Measurements from ENCODE around the gene INSYN2B. TPM values are rescaled to one million over a fixed set of nuclear protein-coding genes. Genes with fewer than 3 reads are reported as not detected.

Gene INSYN2B
- total RNA-seq, 3 donors from 2014 or later = 0.16 TPM; not detected in 2

DNA sequence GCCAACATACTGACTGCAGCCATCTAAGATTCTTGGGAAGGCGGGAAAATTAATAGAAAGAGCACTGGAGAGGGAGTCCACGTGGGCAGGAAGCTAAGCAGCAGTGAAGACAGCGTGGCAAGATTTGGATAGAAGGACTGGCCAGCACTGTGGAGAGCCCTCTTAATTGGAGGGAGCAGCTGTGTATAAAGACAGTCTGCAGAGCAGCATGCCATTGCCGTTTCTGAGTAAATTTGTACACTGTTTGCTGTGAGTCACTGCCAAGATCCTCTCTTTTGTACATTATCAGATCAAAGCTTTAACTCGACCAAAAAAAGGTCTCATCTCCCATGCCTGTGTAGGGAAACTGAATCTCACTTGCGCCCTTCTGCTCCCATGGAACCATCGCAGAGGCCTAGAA is 45.3 kb downstream of the INSYN2B start:
- Histone ChIP-seq H3K36me3 (ENCODE audit: low read depth) (no peaks in the 10 kb centered on the region), H3K4me3 (no peak overlapping the region), H3K4me1 (ENCODE audit: low read depth) (no peaks in the 10 kb centered on the region), H3K9me3 (no peaks in the 10 kb centered on the region)
- intact Hi-C loops (cut with DNase I, micrococcal nuclease) = no loop called here
- TF ChIP-seq, protein P1, sequence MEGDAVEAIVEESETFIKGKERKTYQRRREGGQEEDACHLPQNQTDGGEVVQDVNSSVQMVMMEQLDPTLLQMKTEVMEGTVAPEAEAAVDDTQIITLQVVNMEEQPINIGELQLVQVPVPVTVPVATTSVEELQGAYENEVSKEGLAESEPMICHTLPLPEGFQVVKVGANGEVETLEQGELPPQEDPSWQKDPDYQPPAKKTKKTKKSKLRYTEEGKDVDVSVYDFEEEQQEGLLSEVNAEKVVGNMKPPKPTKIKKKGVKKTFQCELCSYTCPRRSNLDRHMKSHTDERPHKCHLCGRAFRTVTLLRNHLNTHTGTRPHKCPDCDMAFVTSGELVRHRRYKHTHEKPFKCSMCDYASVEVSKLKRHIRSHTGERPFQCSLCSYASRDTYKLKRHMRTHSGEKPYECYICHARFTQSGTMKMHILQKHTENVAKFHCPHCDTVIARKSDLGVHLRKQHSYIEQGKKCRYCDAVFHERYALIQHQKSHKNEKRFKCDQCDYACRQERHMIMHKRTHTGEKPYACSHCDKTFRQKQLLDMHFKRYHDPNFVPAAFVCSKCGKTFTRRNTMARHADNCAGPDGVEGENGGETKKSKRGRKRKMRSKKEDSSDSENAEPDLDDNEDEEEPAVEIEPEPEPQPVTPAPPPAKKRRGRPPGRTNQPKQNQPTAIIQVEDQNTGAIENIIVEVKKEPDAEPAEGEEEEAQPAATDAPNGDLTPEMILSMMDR (IDR thresholded peaks at IDR 0.05) = no peak
- DNase-seq (no peak), ATAC-seq (no peak)

DNA sequence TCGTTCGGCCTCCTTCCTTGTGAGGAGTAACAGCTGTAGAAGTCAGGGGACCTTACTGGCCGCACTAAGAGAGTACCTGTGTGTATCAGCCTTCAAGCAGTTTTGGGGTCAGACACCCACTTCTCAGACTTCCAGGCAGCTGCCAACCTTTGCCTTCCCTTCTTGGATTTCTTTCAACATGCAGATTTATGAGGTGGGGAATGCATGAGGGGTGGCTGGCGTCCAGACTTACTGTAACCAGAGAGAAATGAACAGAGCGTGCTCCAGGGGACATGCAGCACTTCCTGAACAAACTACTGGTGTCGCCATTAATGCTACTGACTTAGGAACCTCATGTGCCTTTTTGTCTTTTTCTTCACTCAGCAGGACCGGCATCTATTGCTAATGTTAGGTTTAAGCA is 46.7 kb downstream of the INSYN2B start:
- Histone ChIP-seq H3K4me1 (ENCODE audit: low read depth) (no peaks in the 10 kb centered on the region), H3K9me3 (no peaks in the 10 kb centered on the region), H3K4me3 (no peak overlapping the region), H3K36me3 (ENCODE audit: low read depth) (no peaks in the 10 kb centered on the region)
- DNase-seq = no peak
- ATAC-seq = no peak
- intact Hi-C loops (cut with DNase I, micrococcal nuclease) = no loop called here
- TF ChIP-seq, protein P1 (IDR thresholded peaks at IDR 0.05) = no peak

DNA sequence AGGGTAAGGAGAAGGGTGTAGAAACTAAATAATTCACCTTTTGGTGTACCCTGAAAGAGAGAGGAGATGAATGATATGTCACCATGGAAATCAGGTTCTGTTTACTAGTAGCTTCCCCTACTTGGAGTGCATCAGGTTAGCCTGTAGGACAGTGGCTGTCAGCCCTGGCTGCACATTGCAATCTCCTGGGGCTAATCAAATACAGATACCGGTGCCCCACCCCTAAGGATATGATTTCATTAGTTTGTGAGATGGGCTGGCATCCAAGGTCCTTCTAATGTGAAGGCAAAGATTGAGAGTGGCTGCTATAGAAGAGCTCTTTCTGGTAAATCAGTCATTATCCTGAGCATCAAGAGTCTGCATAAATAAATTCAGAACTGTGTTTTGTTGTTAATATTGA is 47.2 kb downstream of the INSYN2B start:
- H3K4me3 ChIP-seq = no peak overlapping the region
- no peaks in the 10 kb centered on the region for H3K4me1 ChIP-seq (ENCODE audit: low read depth)
- intact Hi-C loops (cut with DNase I, micrococcal nuclease) = no loop called here
- H3K9me3 ChIP-seq = no peaks in the 10 kb centered on the region
- TF ChIP-seq, protein P1 (IDR thresholded peaks at IDR 0.05) = no peak
- no peak for DNase-seq
- no peaks in the 10 kb centered on the region for H3K36me3 ChIP-seq (ENCODE audit: low read depth)
- ATAC-seq = no peak

DNA sequence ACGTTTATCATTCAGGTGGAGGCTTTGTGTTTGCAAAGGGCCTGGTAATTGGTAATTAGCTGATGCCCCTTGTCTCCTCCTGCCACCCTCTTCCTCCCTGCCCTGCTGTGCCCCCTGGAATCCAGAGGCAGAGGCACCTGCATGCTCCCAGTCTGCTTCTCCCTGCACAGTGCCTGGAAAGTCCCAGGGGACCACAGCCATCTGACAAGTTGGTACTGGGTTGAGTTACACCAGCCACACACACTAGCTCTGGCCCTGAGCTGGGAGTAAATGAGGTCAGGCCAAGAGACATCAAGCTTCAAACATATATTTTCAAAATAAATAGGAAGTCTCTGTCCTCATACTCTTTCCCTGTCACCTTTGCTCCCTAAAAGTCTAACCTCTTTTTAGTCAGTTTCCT is 56.3 kb downstream of the INSYN2B start:
- TF ChIP-seq, protein P1 (IDR thresholded peaks at IDR 0.05) = no peak
- no peak overlapping the region for H3K4me3 ChIP-seq
- no peak for ATAC-seq
- no peak for DNase-seq
- no peaks in the 10 kb centered on the region for H3K36me3 ChIP-seq (ENCODE audit: low read depth)
- no peaks in the 10 kb centered on the region for H3K4me1 ChIP-seq (ENCODE audit: low read depth)
- intact Hi-C loops (cut with DNase I, micrococcal nuclease) = no loop called here
- no peaks in the 10 kb centered on the region for H3K9me3 ChIP-seq

DNA sequence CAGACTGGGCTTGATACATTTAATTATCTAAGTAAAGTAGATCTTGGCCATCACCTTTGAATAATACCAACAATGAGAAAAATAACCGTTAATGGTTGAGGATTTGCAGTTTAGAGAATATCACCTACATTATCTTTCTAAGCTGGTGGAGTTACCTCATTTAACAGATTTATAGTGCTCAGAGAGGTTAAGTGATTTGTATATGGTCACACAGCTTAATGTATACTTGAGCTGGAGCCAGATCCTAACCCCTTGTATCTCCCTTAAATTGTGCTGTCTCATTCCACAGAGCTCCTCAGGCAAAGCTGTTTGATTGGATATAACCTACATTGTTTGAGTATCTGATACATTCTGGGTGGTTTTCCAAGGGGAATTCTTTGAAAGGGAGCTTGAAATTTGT is 57.8 kb downstream of the INSYN2B start:
- Histone ChIP-seq H3K36me3 (ENCODE audit: low read depth) (no peaks in the 10 kb centered on the region), H3K4me3 (no peak overlapping the region), H3K4me1 (ENCODE audit: low read depth) (no peaks in the 10 kb centered on the region), H3K9me3 (no peaks in the 10 kb centered on the region)
- DNase-seq (no peak), ATAC-seq (no peak)
- TF ChIP-seq, protein P1 (IDR thresholded peaks at IDR 0.05) = no peak
- intact Hi-C loops (cut with DNase I, micrococcal nuclease) = no loop called here

DNA sequence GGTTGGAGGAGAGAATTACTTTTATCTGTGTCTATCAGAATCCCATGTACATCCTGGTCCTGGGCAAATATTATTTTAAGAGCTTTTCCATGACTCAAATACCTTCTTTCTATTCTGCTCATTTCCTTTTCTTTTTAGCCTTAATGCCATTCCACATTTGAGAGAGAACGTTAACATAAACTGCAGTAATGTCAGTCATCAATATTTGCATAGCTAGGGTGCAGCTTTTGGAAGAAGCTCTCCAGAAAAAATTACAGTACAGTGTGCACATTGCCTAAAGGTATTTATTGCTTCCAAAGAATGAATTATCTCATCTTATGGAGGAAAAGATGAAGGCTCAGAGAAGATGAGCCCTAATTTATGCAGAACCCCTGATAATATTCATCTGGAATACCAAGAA is 58.3 kb downstream of the INSYN2B start:
- intact Hi-C loops (cut with DNase I, micrococcal nuclease) = no loop called here
- H3K4me3 ChIP-seq = no peak overlapping the region
- no peaks in the 10 kb centered on the region for H3K9me3 ChIP-seq
- no peak for DNase-seq
- H3K4me1 ChIP-seq (ENCODE audit: low read depth) = no peaks in the 10 kb centered on the region
- TF ChIP-seq, protein P1 (IDR thresholded peaks at IDR 0.05) = no peak
- no peaks in the 10 kb centered on the region for H3K36me3 ChIP-seq (ENCODE audit: low read depth)
- ATAC-seq = no peak

Measured in mucosa of descending colon (tissue), 3 donors.